Measurements from ENCODE around the gene LSG1.

The LSG1 gene

GRCh38 chr3:194604126-194604525, 67.9 kb downstream of the LSG1 start:
- H3K36me3 ChIP-seq, result no peaks in the 10 kb centered on the region
- TF ChIP-seq CTCF (IDR thresholded peaks at IDR 0.05), result no peak
- H3K27me3 ChIP-seq, result no peaks in the 10 kb centered on the region
- H3K4me3 ChIP-seq (ENCODE audit: low read depth in 1 of 2, low read length in 1 of 2), result no peak overlapping the region
- H3K27ac ChIP-seq, result no peak overlapping the region
- H3K4me1 ChIP-seq (ENCODE audit: control insufficient read depth in 1 of 2, insufficient read depth in 1 of 2, low read depth in 1 of 2, low read length in 1 of 2), result no peaks in the 10 kb centered on the region
- H3K9me3 ChIP-seq, result no peaks in the 10 kb centered on the region

- H3K27me3 ChIP-seq, result no peaks in the 10 kb centered on the region
- no peak for TF ChIP-seq CTCF (IDR thresholded peaks at IDR 0.05)
- no peak overlapping the region for H3K27ac ChIP-seq
Observed at GRCh38 chr3:194602669-194603171, 69.3 kb downstream of the LSG1 start.

GRCh38 chr3:194598771-194599557, 73.0 kb downstream of the LSG1 start:
- TF ChIP-seq CTCF (IDR thresholded peaks at IDR 0.05), result no peak
- H3K27me3 ChIP-seq, result no peaks in the 10 kb centered on the region
- peaks cover 0 to 3% of the 10 kb centered on the region in 2 experiments for H3K4me1 ChIP-seq (ENCODE audit: control insufficient read depth in 1 of 2, insufficient read depth in 1 of 2, low read depth in 1 of 2, low read length in 1 of 2)
- H3K9me3 ChIP-seq, result no peaks in the 10 kb centered on the region
- H3K27ac ChIP-seq, result no peak overlapping the region
- no peak overlapping the region for H3K4me3 ChIP-seq (ENCODE audit: low read depth in 1 of 2, low read length in 1 of 2)
- peaks cover 4% of the 10 kb centered on the region for H3K36me3 ChIP-seq

More at GRCh38 chr3:194602669-194603171, 69.3 kb downstream of the LSG1 start:
- Histone ChIP-seq H3K4me1 (ENCODE audit: control insufficient read depth in 1 of 2, insufficient read depth in 1 of 2, low read depth in 1 of 2, low read length in 1 of 2) (no peaks in the 10 kb centered on the region), H3K9me3 (no peaks in the 10 kb centered on the region), H3K36me3 (peaks cover 4% of the 10 kb centered on the region), H3K4me3 (ENCODE audit: low read depth in 1 of 2, low read length in 1 of 2) (no peak overlapping the region)

- Histone ChIP-seq H3K4me3 (ENCODE audit: low read depth in 1 of 2, low read length in 1 of 2) (no peak overlapping the region), H3K36me3 (peaks cover 4% of the 10 kb centered on the region), H3K27ac (no peak overlapping the region), H3K27me3 (no peaks in the 10 kb centered on the region), H3K4me1 (ENCODE audit: control insufficient read depth in 1 of 2, insufficient read depth in 1 of 2, low read depth in 1 of 2, low read length in 1 of 2) (peaks cover 0 to 3% of the 10 kb centered on the region in 2 experiments), H3K9me3 (no peaks in the 10 kb centered on the region)
- TF ChIP-seq CTCF (IDR thresholded peaks at IDR 0.05), result no peak
Observed at GRCh38 chr3:194596906-194597305, 75.1 kb downstream of the LSG1 start.

GRCh38 chr3:194592798-194593752, 78.9 kb downstream of the LSG1 start:
- no peak for TF ChIP-seq CTCF (IDR thresholded peaks at IDR 0.05)
- H3K4me1 ChIP-seq (ENCODE audit: control insufficient read depth in 1 of 2, insufficient read depth in 1 of 2, low read depth in 1 of 2, low read length in 1 of 2), result peaks cover 0 to 3% of the 10 kb centered on the region in 2 experiments
- peaks cover 2% of the 10 kb centered on the region for H3K36me3 ChIP-seq
- H3K27ac ChIP-seq, result no peak overlapping the region
- H3K27me3 ChIP-seq, result no peaks in the 10 kb centered on the region
- no peak overlapping the region for H3K4me3 ChIP-seq (ENCODE audit: low read depth in 1 of 2, low read length in 1 of 2)
- no peaks in the 10 kb centered on the region for H3K9me3 ChIP-seq

Data from neutrophil (primary cell).